Neural cell (in vitro differentiated cells): ENCODE data around the gene TYW1B. TPM values are rescaled to one million over a fixed set of nuclear protein-coding genes. Genes with fewer than 3 reads are reported as not detected.
"Not testable (repeated sequence)": the region's sequence is repeated elsewhere in the genome, so short reads cannot be mapped to it uniquely, and the experiment has no call there.

Source experiments
- H2AFZ ChIP-seq: fragments of 200-600, 300-800 bp; sonication (generic), shearing (Covaris generic); 2 replicates; pipeline ENCODE4 v1.6.0; 2014; ENCODE audit warnings: low read depth, mild to moderate bottlenecking, antibody characterized with exemption, low read length, moderate library complexity
- H3F3A ChIP-seq: fragments of 200-600 bp; shearing (Covaris generic); 2 replicates; pipeline ENCODE4 v1.6.1; 2016; ENCODE audit warnings: mild to moderate bottlenecking, moderate library complexity, mixed read lengths, antibody characterized with exemption, low read length; ENCODE audit not compliant: insufficient read depth, poor library complexity, severe bottlenecking
- H3K27ac ChIP-seq: fragments of 200-600, 300-800 bp; sonication (generic), shearing (Covaris generic); 2 replicates; pipeline ENCODE4 v1.5.1; 2014; ENCODE audit warnings: mild to moderate bottlenecking, low read length, moderate library complexity
- H3K27me3 ChIP-seq: fragments of 300-800, 200-600 bp; sonication (generic), shearing (Covaris generic); 2 replicates; pipeline ENCODE4 v1.6.0; 2014; ENCODE audit warnings: mild to moderate bottlenecking, low read depth, low read length, moderate library complexity; ENCODE audit not compliant: insufficient read depth
- H3K36me3 ChIP-seq: fragments of 300-800, 200-600 bp; sonication (generic), shearing (Covaris generic); 2 replicates; pipeline ENCODE4 v1.5.1; 2014; ENCODE audit warnings: mild to moderate bottlenecking, antibody characterized with exemption, low read length, moderate library complexity; ENCODE audit not compliant: insufficient read depth
- H3K4me2 ChIP-seq: fragments of 300-800, 200-600 bp; sonication (generic), shearing (Covaris generic); 2 replicates; pipeline ENCODE4 v1.6.0; 2014; ENCODE audit warnings: mild to moderate bottlenecking, low read length
- H3K4me3 ChIP-seq: fragments of 300-800, 200-600 bp; sonication (generic), shearing (Covaris generic); 2 replicates; pipeline ENCODE4 v1.5.1; 2014; ENCODE audit warnings: mild to moderate bottlenecking, low read length, moderate library complexity
- H3K79me2 ChIP-seq: fragments of 200-600 bp; shearing (Covaris generic); replicated peaks from 2 replicates; pipeline ENCODE4 v1.6.0; 2014; ENCODE audit warnings: mild to moderate bottlenecking, low read length, moderate library complexity; ENCODE audit not compliant: insufficient read depth
- H3K9ac ChIP-seq: fragments of 300-800, 200-600 bp; sonication (generic), shearing (Covaris generic); 2 replicates; pipeline ENCODE4 v1.6.1; 2016; ENCODE audit warnings: mild to moderate bottlenecking, low read length, mixed read lengths
- H3K9me2 ChIP-seq: fragments of 200-600 bp; shearing (Covaris generic); 2 replicates; pipeline ENCODE4 v1.6.1; 2016; ENCODE audit warnings: mild to moderate bottlenecking, low read length, mixed read lengths; ENCODE audit not compliant: insufficient read depth
- H3K9me3 ChIP-seq: fragments of 200-600, 300-800 bp; sonication (generic), shearing (Covaris generic); 2 replicates; pipeline ENCODE4 v1.6.1; 2016; ENCODE audit warnings: mild to moderate bottlenecking, mixed run types, low read length, moderate library complexity, mixed read lengths
- H4K20me1 ChIP-seq: fragments of 200-600 bp; shearing (Covaris generic); 2 replicates; pipeline ENCODE4 v1.6.1; 2016; ENCODE audit warnings: mild to moderate bottlenecking, mixed run types; ENCODE audit not compliant: insufficient read depth
- EP300 ChIP-seq: fragments of 450-650 bp; conservative IDR thresholded peaks from 2 replicates; pipeline ENCODE4 v1.6.1; 2014; ENCODE audit warnings: antibody characterized with exemption, mild to moderate bottlenecking, moderate library complexity; ENCODE audit not compliant: poor library complexity, severe bottlenecking
- EZH2 ChIP-seq: fragments of 200-600, 300-800 bp; shearing (Covaris generic), sonication (generic); IDR thresholded peaks from 2 replicates; pipeline ENCODE4 v1.6.1; 2014; ENCODE audit warnings: antibody characterized with exemption, low read length, borderline replicate concordance, mild to moderate bottlenecking; ENCODE audit not compliant: insufficient read depth, poor library complexity, severe bottlenecking
- MXI1 ChIP-seq: fragments of 450-650 bp; conservative IDR thresholded peaks from 2 replicates; pipeline ENCODE4 v1.6.1; 2014; ENCODE audit warnings: antibody characterized with exemption, mild to moderate bottlenecking; ENCODE audit not compliant: poor library complexity, severe bottlenecking
- POLR2AphosphoS5 ChIP-seq: IDR thresholded peaks from 2 replicates; pipeline ENCODE4 v1.6.1; 2012
- RAD21 ChIP-seq: fragments of 450-650 bp; conservative IDR thresholded peaks from 2 replicates; pipeline ENCODE4 v1.6.1; 2014; ENCODE audit warnings: antibody characterized with exemption, mild to moderate bottlenecking, moderate library complexity
- SMC3 ChIP-seq: fragments of 450-650 bp; conservative IDR thresholded peaks from 2 replicates; pipeline ENCODE4 v1.6.1; 2014; ENCODE audit warnings: antibody characterized with exemption, mild to moderate bottlenecking, moderate library complexity; ENCODE audit not compliant: poor library complexity
- TAF1 ChIP-seq: IDR thresholded peaks from 2 replicates; pipeline ENCODE4 v1.6.1; 2012; ENCODE audit warnings: low read depth
- polyA plus RNA-seq: library from polyadenylated mRNA; depleted of rRNA; stranded (reverse); fragments of >200 nt; gene quantifications from 2 replicates; pipeline ENCODE4 v1.2.3, GENCODE V29; 2014
- TF ChIP-seq, protein P1 (sequence below): fragments of 450-650 bp; IDR thresholded peaks from 2 replicates; pipeline ENCODE4 v1.5.1; 2014; ENCODE audit warnings: antibody characterized with exemption, mild to moderate bottlenecking, moderate library complexity; ENCODE audit not compliant: poor library complexity, severe bottlenecking
- TF ChIP-seq, protein P2 (sequence below): IDR thresholded peaks from 2 replicates; pipeline ENCODE4 v1.6.1; 2012; ENCODE audit warnings: borderline replicate concordance

The TYW1B gene
- polyA plus RNA-seq, 1 donor from 2014 or later, result 0.97 TPM

DNA sequence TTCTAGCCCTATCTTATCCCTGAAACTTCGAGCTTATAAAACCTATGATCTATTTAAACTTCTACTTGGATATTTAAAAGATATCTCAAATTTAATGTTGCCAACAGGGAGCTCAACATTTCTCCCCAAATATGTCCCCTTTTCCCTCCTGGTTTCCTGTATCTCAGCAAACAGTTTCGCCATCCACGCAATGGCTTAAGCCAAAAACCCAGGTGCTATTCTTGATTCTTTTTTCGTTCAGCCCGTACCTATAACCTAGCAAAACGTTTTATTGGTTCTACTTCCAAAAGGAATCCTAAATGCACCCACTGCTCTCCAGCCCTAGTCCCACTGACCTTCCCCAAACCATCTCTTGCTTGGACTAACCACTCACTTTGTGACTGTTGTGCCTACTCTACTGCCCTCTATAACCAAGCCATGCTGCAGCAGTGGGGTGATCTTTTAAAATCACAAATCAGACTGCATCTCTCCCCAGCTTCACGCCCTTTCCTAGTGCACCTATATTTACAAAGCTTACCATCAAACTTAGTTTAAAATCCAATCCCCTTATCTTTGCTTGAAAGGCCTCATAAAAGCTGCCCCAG is 201.5 kb downstream of the TYW1B start:
- H3K9me3 ChIP-seq, result not testable (repeated sequence)

DNA sequence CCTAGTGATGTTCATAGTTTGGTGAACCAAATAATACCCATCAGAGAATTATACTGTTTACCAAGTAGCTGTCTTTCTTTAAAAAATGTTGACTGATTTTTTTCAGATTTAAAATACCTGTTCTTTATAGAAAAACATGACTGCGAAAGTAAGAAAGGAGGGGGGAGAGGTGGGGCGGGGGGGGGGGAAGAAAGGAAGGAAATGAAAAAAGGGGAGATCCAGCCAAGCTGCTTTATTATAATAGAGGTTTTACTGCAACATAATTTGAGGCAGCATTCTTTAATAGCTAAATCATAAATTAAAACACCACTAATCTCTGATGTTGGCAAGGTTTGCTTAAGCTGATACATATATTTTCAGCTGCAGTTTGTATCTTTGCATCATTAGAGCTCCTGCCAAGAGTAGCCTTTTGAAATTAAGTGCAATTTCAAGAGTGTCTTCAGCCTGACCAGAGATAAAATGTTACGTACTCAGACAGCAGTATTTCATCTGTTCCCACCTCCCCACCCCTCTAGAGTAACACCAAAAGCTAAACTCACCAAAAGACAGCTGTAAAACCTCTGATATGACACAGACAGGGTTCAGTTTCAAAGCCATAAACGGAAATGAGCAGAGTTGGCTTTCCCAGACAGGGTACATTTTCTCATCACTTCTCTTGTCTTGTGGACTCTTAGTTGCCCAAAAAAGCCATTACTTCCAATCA is 202.1 kb downstream of the TYW1B start:
- not testable (repeated sequence) for H3K4me3 ChIP-seq, H3K9me2 ChIP-seq, H4K20me1 ChIP-seq, H3K9me3 ChIP-seq, H3K27ac ChIP-seq, H3K36me3 ChIP-seq, H3K79me2 ChIP-seq, H2AFZ ChIP-seq, H3K9ac ChIP-seq, H3K4me2 ChIP-seq, H3K27me3 ChIP-seq, H3F3A ChIP-seq

More for the DNA sequence above, 201.5 kb downstream of the TYW1B start:
- not testable (repeated sequence) for H3K9me2 ChIP-seq, H3F3A ChIP-seq, H3K27me3 ChIP-seq, H3K36me3 ChIP-seq, H3K9ac ChIP-seq, H3K4me3 ChIP-seq, H3K27ac ChIP-seq, H3K4me2 ChIP-seq, H4K20me1 ChIP-seq, H3K79me2 ChIP-seq, H2AFZ ChIP-seq

DNA sequence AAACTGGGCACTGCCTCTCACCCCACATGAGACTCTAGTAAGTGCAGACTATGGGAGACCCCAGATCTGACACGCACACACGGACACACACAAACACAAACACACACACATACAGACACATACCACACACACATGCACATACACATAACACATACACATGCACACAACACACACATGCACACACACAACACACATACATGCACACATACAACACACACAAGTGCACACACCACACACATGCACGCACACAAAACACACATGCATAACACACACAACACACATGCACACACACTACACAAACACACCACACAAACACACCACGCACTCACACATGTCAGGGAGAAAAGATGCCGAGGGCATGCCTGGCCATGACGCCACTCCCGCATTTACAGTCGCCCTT is 205.5 kb downstream of the TYW1B start:
- Histone ChIP-seq H3K79me2 (no peaks in the 10 kb centered on the region), H3K4me3 (no peak overlapping the region), H3K9me2 (no peaks in the 10 kb centered on the region), H4K20me1 (no peaks in the 10 kb centered on the region), H3K27ac (no peak overlapping the region), H3K9me3 (no peaks in the 10 kb centered on the region), H3F3A (no peaks in the 10 kb centered on the region), H3K9ac (no peak overlapping the region), H3K4me2 (no peak overlapping the region), H3K27me3 (no peaks in the 10 kb centered on the region), H3K36me3 (no peaks in the 10 kb centered on the region), H2AFZ (no peak overlapping the region)
- TF ChIP-seq SMC3 (no peak), POLR2AphosphoS5 (no peak), EP300 (no peak), TAF1 (no peak), EZH2 (no peak), RAD21 (no peak), MXI1 (no peak)
- TF ChIP-seq, protein P1, sequence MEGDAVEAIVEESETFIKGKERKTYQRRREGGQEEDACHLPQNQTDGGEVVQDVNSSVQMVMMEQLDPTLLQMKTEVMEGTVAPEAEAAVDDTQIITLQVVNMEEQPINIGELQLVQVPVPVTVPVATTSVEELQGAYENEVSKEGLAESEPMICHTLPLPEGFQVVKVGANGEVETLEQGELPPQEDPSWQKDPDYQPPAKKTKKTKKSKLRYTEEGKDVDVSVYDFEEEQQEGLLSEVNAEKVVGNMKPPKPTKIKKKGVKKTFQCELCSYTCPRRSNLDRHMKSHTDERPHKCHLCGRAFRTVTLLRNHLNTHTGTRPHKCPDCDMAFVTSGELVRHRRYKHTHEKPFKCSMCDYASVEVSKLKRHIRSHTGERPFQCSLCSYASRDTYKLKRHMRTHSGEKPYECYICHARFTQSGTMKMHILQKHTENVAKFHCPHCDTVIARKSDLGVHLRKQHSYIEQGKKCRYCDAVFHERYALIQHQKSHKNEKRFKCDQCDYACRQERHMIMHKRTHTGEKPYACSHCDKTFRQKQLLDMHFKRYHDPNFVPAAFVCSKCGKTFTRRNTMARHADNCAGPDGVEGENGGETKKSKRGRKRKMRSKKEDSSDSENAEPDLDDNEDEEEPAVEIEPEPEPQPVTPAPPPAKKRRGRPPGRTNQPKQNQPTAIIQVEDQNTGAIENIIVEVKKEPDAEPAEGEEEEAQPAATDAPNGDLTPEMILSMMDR, result no peak
- TF ChIP-seq, protein P2, sequence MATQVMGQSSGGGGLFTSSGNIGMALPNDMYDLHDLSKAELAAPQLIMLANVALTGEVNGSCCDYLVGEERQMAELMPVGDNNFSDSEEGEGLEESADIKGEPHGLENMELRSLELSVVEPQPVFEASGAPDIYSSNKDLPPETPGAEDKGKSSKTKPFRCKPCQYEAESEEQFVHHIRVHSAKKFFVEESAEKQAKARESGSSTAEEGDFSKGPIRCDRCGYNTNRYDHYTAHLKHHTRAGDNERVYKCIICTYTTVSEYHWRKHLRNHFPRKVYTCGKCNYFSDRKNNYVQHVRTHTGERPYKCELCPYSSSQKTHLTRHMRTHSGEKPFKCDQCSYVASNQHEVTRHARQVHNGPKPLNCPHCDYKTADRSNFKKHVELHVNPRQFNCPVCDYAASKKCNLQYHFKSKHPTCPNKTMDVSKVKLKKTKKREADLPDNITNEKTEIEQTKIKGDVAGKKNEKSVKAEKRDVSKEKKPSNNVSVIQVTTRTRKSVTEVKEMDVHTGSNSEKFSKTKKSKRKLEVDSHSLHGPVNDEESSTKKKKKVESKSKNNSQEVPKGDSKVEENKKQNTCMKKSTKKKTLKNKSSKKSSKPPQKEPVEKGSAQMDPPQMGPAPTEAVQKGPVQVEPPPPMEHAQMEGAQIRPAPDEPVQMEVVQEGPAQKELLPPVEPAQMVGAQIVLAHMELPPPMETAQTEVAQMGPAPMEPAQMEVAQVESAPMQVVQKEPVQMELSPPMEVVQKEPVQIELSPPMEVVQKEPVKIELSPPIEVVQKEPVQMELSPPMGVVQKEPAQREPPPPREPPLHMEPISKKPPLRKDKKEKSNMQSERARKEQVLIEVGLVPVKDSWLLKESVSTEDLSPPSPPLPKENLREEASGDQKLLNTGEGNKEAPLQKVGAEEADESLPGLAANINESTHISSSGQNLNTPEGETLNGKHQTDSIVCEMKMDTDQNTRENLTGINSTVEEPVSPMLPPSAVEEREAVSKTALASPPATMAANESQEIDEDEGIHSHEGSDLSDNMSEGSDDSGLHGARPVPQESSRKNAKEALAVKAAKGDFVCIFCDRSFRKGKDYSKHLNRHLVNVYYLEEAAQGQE, result no peak

DNA sequence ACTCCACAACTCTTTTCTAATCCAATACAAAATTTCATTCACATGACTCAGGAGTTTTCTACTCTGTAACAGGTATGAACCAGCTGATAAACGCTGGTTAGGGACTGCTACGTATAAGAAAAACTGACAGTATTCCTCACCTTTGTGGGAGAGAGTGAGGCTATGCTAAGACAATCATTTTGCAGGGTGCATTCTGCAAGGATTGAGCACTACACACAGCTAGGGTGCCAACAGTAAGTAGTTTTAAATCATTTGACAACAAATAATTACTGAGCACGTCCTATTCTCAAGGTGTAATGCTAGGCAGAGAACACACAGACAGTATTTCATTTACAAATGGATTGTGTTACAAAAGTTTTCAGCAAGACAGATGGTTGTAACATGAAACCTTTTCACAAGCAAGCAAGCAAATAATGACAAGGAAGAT is 206.2 kb downstream of the TYW1B start:
- not testable (repeated sequence) for H3K4me2 ChIP-seq, H4K20me1 ChIP-seq, H3K36me3 ChIP-seq, H3K9me2 ChIP-seq, H3K79me2 ChIP-seq, H2AFZ ChIP-seq, H3F3A ChIP-seq, H3K27me3 ChIP-seq, H3K9ac ChIP-seq, H3K27ac ChIP-seq, H3K9me3 ChIP-seq, H3K4me3 ChIP-seq

DNA sequence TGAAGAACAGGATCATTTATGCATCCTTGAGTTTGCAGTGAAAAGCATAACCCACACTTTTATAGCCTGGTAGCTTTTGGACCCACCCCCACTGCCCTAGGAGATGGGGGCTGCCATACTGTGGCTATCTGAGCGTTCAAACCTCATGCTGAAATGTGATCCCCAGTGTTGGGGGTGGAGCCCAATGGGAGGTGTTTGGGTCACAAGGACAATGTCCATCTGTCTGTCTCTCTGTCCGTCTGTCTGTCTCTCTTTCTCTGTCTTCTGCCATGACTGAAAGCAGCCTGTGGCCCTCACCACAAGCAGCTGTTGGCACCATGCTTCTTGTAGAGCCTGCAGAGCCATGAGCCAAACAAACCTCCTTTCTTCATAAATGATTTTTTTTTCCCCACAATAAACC is 207.1 kb downstream of the TYW1B start:
- not testable (repeated sequence) for H3K36me3 ChIP-seq, H3K9me2 ChIP-seq, H3K4me3 ChIP-seq, H3K9me3 ChIP-seq, H3K27me3 ChIP-seq, H4K20me1 ChIP-seq, H3K27ac ChIP-seq, H3F3A ChIP-seq, H2AFZ ChIP-seq, H3K79me2 ChIP-seq, H3K4me2 ChIP-seq, H3K9ac ChIP-seq
